ENCODE data around the gene C9orf78. TPM values are rescaled to one million over a fixed set of nuclear protein-coding genes. Genes with fewer than 3 reads are reported as not detected.

The C9orf78 gene
- total and polyA plus RNA-seq, 2 donors (not counting 1 experiment from before 2014, with no cell fraction given): 39.8 to 88.6 TPM

DNA sequence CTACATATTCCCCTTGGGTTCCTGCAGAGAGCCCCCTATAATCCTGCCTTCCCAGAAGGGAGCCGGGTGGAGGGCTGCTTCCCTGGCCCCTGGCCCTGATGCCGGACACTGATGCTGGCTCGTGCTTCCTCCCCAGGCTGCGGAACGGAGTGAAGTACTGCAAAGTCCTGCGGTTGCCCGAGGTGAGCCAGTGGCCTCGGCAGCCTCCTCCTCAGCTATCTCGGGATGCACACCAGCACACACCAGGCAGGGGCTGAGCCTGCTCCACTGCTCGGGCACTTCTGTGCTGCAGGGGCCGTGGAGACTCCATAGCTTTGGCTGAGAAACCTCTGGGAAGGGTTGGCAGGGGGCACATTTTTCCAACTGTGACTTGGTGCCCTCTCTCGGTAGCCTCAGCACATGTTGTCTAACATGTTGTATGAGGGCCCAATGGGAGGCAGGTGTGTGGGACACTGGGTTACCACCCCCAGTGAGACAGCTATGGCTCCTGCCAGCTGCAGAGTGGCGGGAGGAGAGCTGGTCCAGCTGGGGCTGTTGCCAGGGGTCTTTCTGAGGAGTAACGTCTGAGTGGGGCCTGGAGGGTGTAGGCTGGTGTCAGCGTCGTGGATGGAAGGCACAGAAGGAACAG lies 38.6 kb upstream of the C9orf78 start:
- Histone ChIP-seq H3K36me3 (ENCODE audit: control insufficient read depth, insufficient read depth, low read length) (peaks cover 5% of the 10 kb centered on the region), H3K27ac (ENCODE audit: insufficient read depth, low read length) (no peak overlapping the region), H2AFZ (ENCODE audit: low read length) (no peak overlapping the region), H4K20me1 (ENCODE audit: control insufficient read depth, extremely low read depth, insufficient read depth, low read length) (no peaks in the 10 kb centered on the region), H3K9ac (ENCODE audit: insufficient read depth, low read length) (no peak overlapping the region), H3K4me1 (ENCODE audit: control insufficient read depth, extremely low read depth, insufficient read depth, low read length) (no peaks in the 10 kb centered on the region), H3K27me3 (ENCODE audit: control insufficient read depth, insufficient read depth, low read length) (no peaks in the 10 kb centered on the region), H3K9me3 (ENCODE audit: control insufficient read depth, insufficient read depth, low read depth, low read length) (no peaks in the 10 kb centered on the region), H3K4me2 (ENCODE audit: extremely low read depth, insufficient read depth, low read length) (no peak overlapping the region), H3K79me2 (ENCODE audit: control insufficient read depth, insufficient read depth, low read length) (no peaks in the 10 kb centered on the region), H3K4me3 (replicated peaks in 1 of 4; ENCODE audit: control extremely low read depth in 1 of 4, insufficient read depth in 1 of 4, low read depth in 3 of 4, low read length in 4 of 4) (no peak overlapping the region)
- TF ChIP-seq, protein P1, sequence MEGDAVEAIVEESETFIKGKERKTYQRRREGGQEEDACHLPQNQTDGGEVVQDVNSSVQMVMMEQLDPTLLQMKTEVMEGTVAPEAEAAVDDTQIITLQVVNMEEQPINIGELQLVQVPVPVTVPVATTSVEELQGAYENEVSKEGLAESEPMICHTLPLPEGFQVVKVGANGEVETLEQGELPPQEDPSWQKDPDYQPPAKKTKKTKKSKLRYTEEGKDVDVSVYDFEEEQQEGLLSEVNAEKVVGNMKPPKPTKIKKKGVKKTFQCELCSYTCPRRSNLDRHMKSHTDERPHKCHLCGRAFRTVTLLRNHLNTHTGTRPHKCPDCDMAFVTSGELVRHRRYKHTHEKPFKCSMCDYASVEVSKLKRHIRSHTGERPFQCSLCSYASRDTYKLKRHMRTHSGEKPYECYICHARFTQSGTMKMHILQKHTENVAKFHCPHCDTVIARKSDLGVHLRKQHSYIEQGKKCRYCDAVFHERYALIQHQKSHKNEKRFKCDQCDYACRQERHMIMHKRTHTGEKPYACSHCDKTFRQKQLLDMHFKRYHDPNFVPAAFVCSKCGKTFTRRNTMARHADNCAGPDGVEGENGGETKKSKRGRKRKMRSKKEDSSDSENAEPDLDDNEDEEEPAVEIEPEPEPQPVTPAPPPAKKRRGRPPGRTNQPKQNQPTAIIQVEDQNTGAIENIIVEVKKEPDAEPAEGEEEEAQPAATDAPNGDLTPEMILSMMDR (conservative IDR thresholded peaks at IDR 0.05 in 1 of 2, IDR thresholded peaks at IDR 0.05 in 1 of 2; ENCODE audit: low read depth in 1 of 2, low read length in 2 of 2): no peak
- no peak for TF ChIP-seq EZH2 (IDR thresholded peaks at IDR 0.05; ENCODE audit: low read length, missing control alignments)
- DNase-seq (ENCODE audit: low read depth in 2 of 2): no peak

DNA sequence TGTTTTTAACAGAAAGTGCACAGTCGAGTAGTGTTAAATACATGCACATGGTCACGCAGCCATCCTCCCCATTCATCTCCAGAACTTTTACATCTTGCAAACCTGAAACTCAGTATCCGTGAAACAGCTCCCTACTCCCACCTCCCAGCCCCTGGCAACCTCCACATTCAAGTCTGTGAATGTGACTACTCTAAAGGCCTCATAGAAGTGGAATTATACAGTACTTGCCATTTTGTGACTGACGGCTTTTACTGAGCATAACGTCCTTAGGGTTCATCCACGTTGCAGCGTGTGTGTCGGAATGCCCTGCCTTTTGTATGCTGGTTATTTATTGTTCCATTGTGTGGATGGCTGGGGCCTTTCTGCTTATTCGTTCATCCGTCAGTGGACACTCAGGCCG lies 36.0 kb upstream of the C9orf78 start:
- no peak overlapping the region for H2AFZ ChIP-seq (ENCODE audit: low read length)
- H3K4me1 ChIP-seq (ENCODE audit: control insufficient read depth, extremely low read depth, insufficient read depth, low read length): no peaks in the 10 kb centered on the region
- peaks cover 4% of the 10 kb centered on the region for H3K36me3 ChIP-seq (ENCODE audit: control insufficient read depth, insufficient read depth, low read length)
- H3K9ac ChIP-seq (ENCODE audit: insufficient read depth, low read length): no peak overlapping the region
- H3K27ac ChIP-seq (ENCODE audit: insufficient read depth, low read length): no peak overlapping the region
- no peak overlapping the region for H3K4me2 ChIP-seq (ENCODE audit: extremely low read depth, insufficient read depth, low read length)
- H3K79me2 ChIP-seq (ENCODE audit: control insufficient read depth, insufficient read depth, low read length): no peaks in the 10 kb centered on the region
- no peak overlapping the region for H3K4me3 ChIP-seq (replicated peaks in 1 of 4; ENCODE audit: control extremely low read depth in 1 of 4, insufficient read depth in 1 of 4, low read depth in 3 of 4, low read length in 4 of 4)
- TF ChIP-seq, protein P1 (conservative IDR thresholded peaks at IDR 0.05 in 1 of 2, IDR thresholded peaks at IDR 0.05 in 1 of 2; ENCODE audit: low read depth in 1 of 2, low read length in 2 of 2): no peak
- no peak for TF ChIP-seq EZH2 (IDR thresholded peaks at IDR 0.05; ENCODE audit: low read length, missing control alignments)
- H4K20me1 ChIP-seq (ENCODE audit: control insufficient read depth, extremely low read depth, insufficient read depth, low read length): no peaks in the 10 kb centered on the region
- no peaks in the 10 kb centered on the region for H3K27me3 ChIP-seq (ENCODE audit: control insufficient read depth, insufficient read depth, low read length)
- H3K9me3 ChIP-seq (ENCODE audit: control insufficient read depth, insufficient read depth, low read depth, low read length): no peaks in the 10 kb centered on the region
- no peak for DNase-seq (ENCODE audit: low read depth in 2 of 2)

- TF ChIP-seq EZH2 (IDR thresholded peaks at IDR 0.05; ENCODE audit: low read length, missing control alignments): no peak
- TF ChIP-seq, protein P1 (conservative IDR thresholded peaks at IDR 0.05 in 1 of 2, IDR thresholded peaks at IDR 0.05 in 1 of 2; ENCODE audit: low read depth in 1 of 2, low read length in 2 of 2): no peak
- no peak overlapping the region for H3K9ac ChIP-seq (ENCODE audit: insufficient read depth, low read length)
- no peaks in the 10 kb centered on the region for H3K36me3 ChIP-seq (ENCODE audit: control insufficient read depth, insufficient read depth, low read length)
- H3K4me1 ChIP-seq (ENCODE audit: control insufficient read depth, extremely low read depth, insufficient read depth, low read length): no peaks in the 10 kb centered on the region
- no peaks in the 10 kb centered on the region for H3K27me3 ChIP-seq (ENCODE audit: control insufficient read depth, insufficient read depth, low read length)
- H3K79me2 ChIP-seq (ENCODE audit: control insufficient read depth, insufficient read depth, low read length): no peaks in the 10 kb centered on the region
- H3K4me2 ChIP-seq (ENCODE audit: extremely low read depth, insufficient read depth, low read length): no peak overlapping the region
- no peaks in the 10 kb centered on the region for H3K9me3 ChIP-seq (ENCODE audit: control insufficient read depth, insufficient read depth, low read depth, low read length)
- DNase-seq (ENCODE audit: low read depth in 2 of 2): no peak
- no peak overlapping the region for H3K4me3 ChIP-seq (replicated peaks in 1 of 4; ENCODE audit: control extremely low read depth in 1 of 4, insufficient read depth in 1 of 4, low read depth in 3 of 4, low read length in 4 of 4)
- H4K20me1 ChIP-seq (ENCODE audit: control insufficient read depth, extremely low read depth, insufficient read depth, low read length): no peaks in the 10 kb centered on the region
- no peak overlapping the region for H2AFZ ChIP-seq (ENCODE audit: low read length)
- H3K27ac ChIP-seq (ENCODE audit: insufficient read depth, low read length): no peak overlapping the region
These were observed 34.8 kb upstream of the C9orf78 start for GRCh38 chr9:129869585-129870501.

Data from fibroblast of lung (primary cell).